IMR-90 (cell line): ENCODE measurements around the gene TLR9. TPM values are rescaled to one million over a fixed set of nuclear protein-coding genes. Genes with fewer than 3 reads are reported as not detected.

ENCODE experiments used
- ATAC-seq: fragments of 200-7000 bp; cut with Tn5 transposase; 2 replicates; pipeline ENCODE4 v1.9.1; 2020; ENCODE audit warnings: low read depth, mild to moderate bottlenecking, moderate library complexity
- BruUV-seq: library from RNA; stranded (reverse); fragments of 400-500 nt; replicated peaks from 2 replicates; lab custom pipeline; 2021; lab: Mats Ljungman, UMichigan
- CTCF ChIA-PET: fragments of 300-600 bp; formaldehyde crosslinking; extraction: SDS; loops from one replicate; lab custom pipeline; 2021; ENCODE audit warnings: antibody characterized with exemption; lab: Yijun Ruan, JAX
- POLR2A ChIA-PET: fragments of 300-600 bp; sonication (Branson Sonifier 250); formaldehyde crosslinking; loops from one replicate; lab custom pipeline; 2022; ENCODE audit warnings: antibody characterized with exemption; ENCODE audit not compliant: unreplicated experiment; lab: Charles Lee
- DNase-seq: peaks from one replicate; pipeline ENCODE4 v3.0.0; 2013
- H2AFZ ChIP-seq: replicated peaks from 2 replicates; pipeline ENCODE3; 2013; ENCODE audit warnings: low read length, mild to moderate bottlenecking; ENCODE audit not compliant: poor library complexity
- H2AK5ac ChIP-seq: 2 replicates; pipeline ENCODE4 v1.6.1; 2013; ENCODE audit warnings: low read depth, low read length, inconsistent platforms
- H2AK9ac ChIP-seq: replicated peaks from 2 replicates; pipeline ENCODE3; 2013; ENCODE audit warnings: mild to moderate bottlenecking, low read depth, low read length, moderate library complexity; ENCODE audit not compliant: poor library complexity
- H2BK120ac ChIP-seq: 2 replicates; pipeline ENCODE4 v1.6.1; 2013; ENCODE audit warnings: low read depth, low read length, inconsistent platforms
- H2BK15ac ChIP-seq: 3 replicates; pipeline ENCODE4 v1.6.1; 2013; ENCODE audit warnings: low read depth, low read length, inconsistent platforms
- H2BK20ac ChIP-seq: 2 replicates; pipeline ENCODE4 v1.6.1; 2013; ENCODE audit warnings: low read depth, mild to moderate bottlenecking, inconsistent platforms, low read length, moderate library complexity
- H2BK5ac ChIP-seq: 2 replicates; pipeline ENCODE4 v1.6.1; 2013; ENCODE audit warnings: mild to moderate bottlenecking, low read depth, low read length, inconsistent platforms; ENCODE audit not compliant: poor library complexity, severe bottlenecking
- H3K14ac ChIP-seq: replicated peaks from 2 replicates; pipeline ENCODE4 v1.6.1; 2013; ENCODE audit warnings: low read depth, low read length, inconsistent platforms
- H3K18ac ChIP-seq: 2 replicates; pipeline ENCODE4 v1.6.1; 2013; ENCODE audit warnings: low read depth, low read length, control low read depth
- H3K23ac ChIP-seq: 2 replicates; pipeline ENCODE4 v1.6.1; 2013; ENCODE audit warnings: low read depth, low read length, inconsistent platforms
- H3K27ac ChIP-seq: 2 replicates; pipeline ENCODE4 v1.5.1; 2013; ENCODE audit warnings: mild to moderate bottlenecking, control low read depth, low read length; ENCODE audit not compliant: insufficient read depth
- H3K27me3 ChIP-seq: 2 replicates; pipeline ENCODE4 v1.6.1; 2013; ENCODE audit warnings: low read length; ENCODE audit not compliant: control insufficient read depth, insufficient read depth
- H3K36me3 ChIP-seq: 2 replicates; pipeline ENCODE4 v1.6.1; 2013; ENCODE audit warnings: low read length, mixed read lengths; ENCODE audit not compliant: control insufficient read depth, insufficient read depth
- H3K4ac ChIP-seq: 2 replicates; pipeline ENCODE4 v1.6.1; 2013; ENCODE audit warnings: low read depth, low read length, inconsistent platforms
- H3K4me1 ChIP-seq: 2 replicates; pipeline ENCODE4 v1.6.1; 2013; ENCODE audit warnings: low read length, mixed read lengths; ENCODE audit not compliant: control insufficient read depth, insufficient read depth
- H3K4me2 ChIP-seq: 2 replicates; pipeline ENCODE4 v1.6.1; 2013; ENCODE audit warnings: low read depth, mild to moderate bottlenecking, control low read depth, low read length, moderate library complexity
- H3K4me3 ChIP-seq: 2 replicates; pipeline ENCODE4 v1.5.1; 2013; ENCODE audit warnings: low read depth, mild to moderate bottlenecking, control low read depth, low read length, moderate library complexity; ENCODE audit not compliant: insufficient read depth
- H3K56ac ChIP-seq: 2 replicates; pipeline ENCODE4 v1.6.1; 2013; ENCODE audit warnings: low read length, inconsistent platforms; ENCODE audit not compliant: insufficient read depth; ENCODE audit errors: extremely low read depth
- H3K79me1 ChIP-seq, 2 experiments: 2 replicates each; pipeline ENCODE4 v1.6.1; 2013; ENCODE audit warnings: low read length in 2 of 2, inconsistent platforms in 1 of 2, low read depth in 1 of 2
- H3K9ac ChIP-seq: 2 replicates; pipeline ENCODE4 v1.6.1; 2013; ENCODE audit warnings: low read depth, low read length, control low read depth
- H3K9me1 ChIP-seq: 2 replicates; pipeline ENCODE4 v1.6.1; 2013; ENCODE audit warnings: low read length, inconsistent platforms; ENCODE audit not compliant: insufficient read depth
- H3K9me3 ChIP-seq: 2 replicates; pipeline ENCODE4 v1.6.1; 2013; ENCODE audit warnings: low read length; ENCODE audit not compliant: control insufficient read depth, insufficient read depth
- H4K20me1 ChIP-seq: 2 replicates; pipeline ENCODE4 v1.6.1; 2013; ENCODE audit warnings: low read length, inconsistent platforms; ENCODE audit not compliant: insufficient read depth
- H4K5ac ChIP-seq: 2 replicates; pipeline ENCODE4 v1.6.1; 2013; ENCODE audit warnings: mild to moderate bottlenecking, low read depth, low read length, control low read depth
- H4K8ac ChIP-seq, 2 experiments: 2 replicates each; pipeline ENCODE4 v1.6.1; 2013; ENCODE audit warnings: low read depth in 2 of 2, low read length in 2 of 2, control low read depth in 1 of 2, inconsistent platforms in 1 of 2
- H4K91ac ChIP-seq: 2 replicates; pipeline ENCODE4 v1.6.1; 2013; ENCODE audit warnings: low read depth, low read length, inconsistent platforms; ENCODE audit not compliant: insufficient read depth
- CEBPB ChIP-seq: IDR thresholded peaks from 2 replicates; pipeline ENCODE4 v1.6.1; 2012; ENCODE audit warnings: low read depth, low read length, improper control_type of control experiment
- CHD1 ChIP-seq: IDR thresholded peaks from 2 replicates; pipeline ENCODE4 v1.6.1; 2012; ENCODE audit warnings: low read depth, low read length, improper control_type of control experiment
- FOS ChIP-seq: fragments of 150-350 bp; IDR thresholded peaks from 2 replicates; pipeline ENCODE4 v1.6.1; 2016; ENCODE audit warnings: low read depth, low read length
- MAZ ChIP-seq: IDR thresholded peaks from 2 replicates; pipeline ENCODE4 v1.6.1; 2012; ENCODE audit warnings: low read depth, mild to moderate bottlenecking, low read length, improper control_type of control experiment, moderate library complexity, borderline replicate concordance
- SMC3 ChIP-seq: fragments of 150-350 bp; IDR thresholded peaks from 2 replicates; pipeline ENCODE4 v1.6.1; 2016; ENCODE audit warnings: low read depth, mild to moderate bottlenecking, antibody characterized with exemption, low read length, moderate library complexity
- WGBS, 2 experiments: methylation state at CpG; one replicate each; pipeline versions ENCODE4 v1.1.5 to v1.1.7; 2013; ENCODE audit warnings: missing lambda C conversion rate in 2 of 2; ENCODE audit not compliant: insufficient read length in 1 of 2; ENCODE audit errors: extremely low coverage in 2 of 2; 5-methylcytosine and 5-hydroxymethylcytosine counted together
- dilution Hi-C: fragments of 300-500 bp; cut with HindIII; formaldehyde crosslinking; loops from one replicate; pipeline ENCODE4 v1.14.3; 2018; ENCODE audit warnings: low sequenced_read_pairs; ENCODE audit not compliant: unreplicated experiment
- in situ Hi-C: fragments of 300-500 bp; cut with MboI; formaldehyde crosslinking; loops from 3 replicates; pipeline ENCODE4 v1.14.3; 2019; ENCODE audit warnings: low sequenced_read_pairs, inconsistent platforms, mixed read lengths
- intact Hi-C: fragments of 100-400 bp; cut with micrococcal nuclease; formaldehyde crosslinking; loops from 2 replicates; pipeline ENCODE4 v1.10.0; 2022
- polyA plus RNA-seq, 3 experiments: library from polyadenylated mRNA; depleted of rRNA; stranded (reverse); fragments of >200 nt; gene quantifications; 2 replicates each; pipeline ENCODE4 v1.2.3, GENCODE V29; 2012; ENCODE audit warnings: low replicate concordance in 1 of 3
- total RNA-seq: library from RNA; depleted of rRNA; stranded (reverse); fragments of >200 nt; gene quantifications from 2 replicates; pipeline ENCODE4 v1.2.3, GENCODE V29; 2012
- TF ChIP-seq, protein P1 (sequence below): conservative IDR thresholded peaks from 2 replicates; pipeline ENCODE4 v1.5.1; 2012; ENCODE audit warnings: mild to moderate bottlenecking, low read depth, low read length, improper control_type of control experiment

Gene TLR9
- total and polyA plus RNA-seq, 2 of the 4 experiments (the other 2 are of a cell fraction), result not detected

DNA sequence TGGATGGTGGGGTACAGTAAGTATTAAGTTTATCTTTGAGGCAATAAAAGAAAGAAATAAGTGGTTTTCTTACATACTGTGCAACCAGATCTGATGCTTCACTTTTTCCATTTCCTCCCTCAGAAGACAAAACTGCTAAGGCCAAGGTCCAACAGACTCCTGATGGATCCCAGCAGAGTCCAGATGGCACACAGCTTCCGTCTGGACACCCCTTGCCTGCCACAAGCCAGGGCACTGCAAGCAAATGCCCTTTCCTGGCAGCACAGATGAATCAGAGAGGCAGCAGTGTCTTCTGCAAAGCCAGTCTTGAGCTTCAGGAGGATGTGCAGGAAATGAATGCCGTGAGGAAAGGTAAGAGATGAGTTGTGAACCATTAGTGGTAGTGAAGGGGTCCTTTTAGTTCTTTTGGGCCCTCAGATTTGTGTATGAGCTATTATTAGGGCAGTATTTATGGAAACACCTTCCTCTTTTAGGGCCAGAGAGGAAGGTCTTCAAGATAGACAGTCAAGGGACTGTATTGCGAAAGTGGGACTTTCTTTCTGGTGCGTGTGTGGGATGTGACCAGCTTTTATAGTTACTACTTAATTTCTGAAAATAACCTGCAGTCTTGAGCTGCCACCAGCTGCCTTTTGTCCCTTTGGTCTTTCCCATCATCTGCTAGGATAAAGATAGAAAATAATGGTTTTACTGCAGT lies 22.9 kb downstream of the TLR9 start:
- Histone ChIP-seq H2AFZ (no peak overlapping the region), H4K5ac (no peak overlapping the region), H2BK15ac (no peak overlapping the region; the same call in 2 of the 3 replicates), H4K20me1 (peaks cover 12% of the 10 kb centered on the region), H2BK120ac (no peak overlapping the region), H3K79me1 (peaks cover 33 to 66% of the 10 kb centered on the region in 2 experiments), H3K4me3 (no peak overlapping the region), H2BK5ac (no peak overlapping the region), H3K4me1 (peaks cover 10% of the 10 kb centered on the region), H3K36me3 (peaks cover 54% of the 10 kb centered on the region), H3K56ac (no peak overlapping the region), H4K91ac (no peak overlapping the region), H3K27ac (no peak overlapping the region), H2BK20ac (no peak overlapping the region), H4K8ac (no peak overlapping the region), H3K4me2 (no peak overlapping the region), H2AK9ac (no peak overlapping the region), H3K9me1 (peaks cover 16% of the 10 kb centered on the region), H3K18ac (no peak overlapping the region), H3K27me3 (no peaks in the 10 kb centered on the region), H3K23ac (no peak overlapping the region), H3K9ac (no peak overlapping the region), H2AK5ac (peak overlapping the region; percentile 11; the same call in 1 of the 2 replicates), H3K4ac (no peak overlapping the region), H3K9me3 (no peaks in the 10 kb centered on the region), H3K14ac (no peak overlapping the region)
- in situ Hi-C loops, result no loop called here
- no TSS peak for BruUV-seq
- dilution Hi-C loops, result no loop called here
- TF ChIP-seq, protein P1, sequence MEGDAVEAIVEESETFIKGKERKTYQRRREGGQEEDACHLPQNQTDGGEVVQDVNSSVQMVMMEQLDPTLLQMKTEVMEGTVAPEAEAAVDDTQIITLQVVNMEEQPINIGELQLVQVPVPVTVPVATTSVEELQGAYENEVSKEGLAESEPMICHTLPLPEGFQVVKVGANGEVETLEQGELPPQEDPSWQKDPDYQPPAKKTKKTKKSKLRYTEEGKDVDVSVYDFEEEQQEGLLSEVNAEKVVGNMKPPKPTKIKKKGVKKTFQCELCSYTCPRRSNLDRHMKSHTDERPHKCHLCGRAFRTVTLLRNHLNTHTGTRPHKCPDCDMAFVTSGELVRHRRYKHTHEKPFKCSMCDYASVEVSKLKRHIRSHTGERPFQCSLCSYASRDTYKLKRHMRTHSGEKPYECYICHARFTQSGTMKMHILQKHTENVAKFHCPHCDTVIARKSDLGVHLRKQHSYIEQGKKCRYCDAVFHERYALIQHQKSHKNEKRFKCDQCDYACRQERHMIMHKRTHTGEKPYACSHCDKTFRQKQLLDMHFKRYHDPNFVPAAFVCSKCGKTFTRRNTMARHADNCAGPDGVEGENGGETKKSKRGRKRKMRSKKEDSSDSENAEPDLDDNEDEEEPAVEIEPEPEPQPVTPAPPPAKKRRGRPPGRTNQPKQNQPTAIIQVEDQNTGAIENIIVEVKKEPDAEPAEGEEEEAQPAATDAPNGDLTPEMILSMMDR, result no peak
- TF ChIP-seq CHD1, result no peak
- no peak for TF ChIP-seq SMC3
- no peak for TF ChIP-seq FOS
- no peak for TF ChIP-seq MAZ
- 0 out of 2 replicates have a peak, but pooled peaks have one; percentile 10 for TF ChIP-seq CEBPB
- ChIA-PET CTCF (interaction anchor here (0.5 to 1.3 kb wide), 2 partner anchors 17 to 137 kb away, joined by 4 to 7 read pairs; no protein-coding TSS in a partner anchor), POLR2A (no interaction called here)
- 100% methylated on average over 1 of the region's 4 CpGs; no CpG with 5 or more reads in 1 of the 2 experiments for WGBS, 2 experiments
- intact Hi-C loops, result no loop called here
- DNase-seq, result no peak
- no peak for ATAC-seq
